ENCODE measurements around the gene SKIC8. TPM values are rescaled to one million over a fixed set of nuclear protein-coding genes. Genes with fewer than 3 reads are reported as not detected.

SKIC8 gene
- total RNA-seq, 5 donors from 2014 or later (not counting 1 experiment from before 2014, with no cell fraction given), result 25.6 to 42.8 (median 33.5) TPM

- Mint-ChIP-seq H3K4me3 (no peak overlapping the region), H3K4me1 (no peaks in the 10 kb centered on the region), H3K27me3 (no peaks in the 10 kb centered on the region), H3K27ac (no peak overlapping the region), H3K9me3 (no peaks in the 10 kb centered on the region), H3K36me3 (no peaks in the 10 kb centered on the region)
- H3K27ac ChIP-seq (ENCODE audit: low read length), result no peak overlapping the region
- CTCF ChIA-PET, result no interaction called here
- H3K4me1 ChIP-seq (ENCODE audit: control insufficient read depth in 1 of 2, extremely low read depth in 1 of 2, insufficient read depth in 2 of 2, low read length in 2 of 2), result no peaks in the 10 kb centered on the region
- POLR2A ChIA-PET, result no interaction called here
- no peak overlapping the region for H3K4me3 ChIP-seq (ENCODE audit: control insufficient read depth in 1 of 2, extremely low read depth in 1 of 2, low read length in 1 of 2)
- H3K27me3 ChIP-seq (replicated peaks in 1 of 2; ENCODE audit: control insufficient read depth in 2 of 2, extremely low read depth in 1 of 2, insufficient read depth in 2 of 2, low read length in 1 of 2), result peaks cover 0 to 3% of the 10 kb centered on the region in 2 experiments
- H3K9me3 ChIP-seq, result no peaks in the 10 kb centered on the region
- WGBS (ENCODE audit: insufficient coverage), result 89% methylated on average over 1 of the region's 4 CpGs
- DNase-seq, result no peak
- no peak for ATAC-seq (replicated peaks in 1 of 4)
- H3K36me3 ChIP-seq (ENCODE audit: control insufficient read depth in 2 of 2, extremely low read depth in 1 of 2, insufficient read depth in 1 of 2, low read length in 1 of 2), result no peaks in the 10 kb centered on the region
Measured at GRCh38 chr15:78329625-78330024, 30.2 kb upstream of the SKIC8 start.

- ATAC-seq (replicated peaks in 1 of 4) (no peak), DNase-seq (no peak)
- ChIA-PET CTCF (no interaction called here), POLR2A (no interaction called here)
- no peaks in the 10 kb centered on the region for H3K9me3 Mint-ChIP-seq
- peaks cover 0 to 3% of the 10 kb centered on the region in 2 experiments for H3K27me3 ChIP-seq (replicated peaks in 1 of 2; ENCODE audit: control insufficient read depth in 2 of 2, extremely low read depth in 1 of 2, insufficient read depth in 2 of 2, low read length in 1 of 2)
- no peaks in the 10 kb centered on the region for H3K4me1 Mint-ChIP-seq
- H3K27me3 Mint-ChIP-seq, result no peaks in the 10 kb centered on the region
- no peak overlapping the region for H3K27ac ChIP-seq (ENCODE audit: low read length)
- H3K4me3 ChIP-seq (ENCODE audit: control insufficient read depth in 1 of 2, extremely low read depth in 1 of 2, low read length in 1 of 2), result no peak overlapping the region
- no peaks in the 10 kb centered on the region for H3K36me3 ChIP-seq (ENCODE audit: control insufficient read depth in 2 of 2, extremely low read depth in 1 of 2, insufficient read depth in 1 of 2, low read length in 1 of 2)
- no peaks in the 10 kb centered on the region for H3K4me1 ChIP-seq (ENCODE audit: control insufficient read depth in 1 of 2, extremely low read depth in 1 of 2, insufficient read depth in 2 of 2, low read length in 2 of 2)
- no peaks in the 10 kb centered on the region for H3K36me3 Mint-ChIP-seq
- no peaks in the 10 kb centered on the region for H3K9me3 ChIP-seq
- 43% methylated on average over 1 of the region's 1 CpG for WGBS (ENCODE audit: insufficient coverage)
- H3K27ac Mint-ChIP-seq, result no peak overlapping the region
- no peak overlapping the region for H3K4me3 Mint-ChIP-seq
Measured at GRCh38 chr15:78327466-78327865, 28.1 kb upstream of the SKIC8 start.

- no peak overlapping the region for H3K4me3 Mint-ChIP-seq
- WGBS (ENCODE audit: insufficient coverage), result 91% methylated on average over 2 of the region's 7 CpGs
- DNase-seq (no peak), ATAC-seq (replicated peaks in 1 of 4) (no peak)
- H3K27ac ChIP-seq (ENCODE audit: low read length), result no peak overlapping the region
- no peak overlapping the region for H3K27ac Mint-ChIP-seq
- H3K4me1 Mint-ChIP-seq, result no peaks in the 10 kb centered on the region
- ChIA-PET POLR2A (interaction anchor here in 1 of 2 donors (0.7 kb wide), 1 partner anchor 105 kb away, joined by 3 read pairs; no protein-coding TSS in a partner anchor), CTCF (no interaction called here)
- H3K36me3 ChIP-seq (ENCODE audit: control insufficient read depth in 2 of 2, extremely low read depth in 1 of 2, insufficient read depth in 1 of 2, low read length in 1 of 2), result no peaks in the 10 kb centered on the region
- H3K27me3 Mint-ChIP-seq, result no peaks in the 10 kb centered on the region
- peaks cover 0 to 3% of the 10 kb centered on the region in 2 experiments for H3K27me3 ChIP-seq (replicated peaks in 1 of 2; ENCODE audit: control insufficient read depth in 2 of 2, extremely low read depth in 1 of 2, insufficient read depth in 2 of 2, low read length in 1 of 2)
- no peaks in the 10 kb centered on the region for H3K36me3 Mint-ChIP-seq
- no peaks in the 10 kb centered on the region for H3K9me3 Mint-ChIP-seq
- H3K9me3 ChIP-seq, result no peaks in the 10 kb centered on the region
- no peak overlapping the region for H3K4me3 ChIP-seq (ENCODE audit: control insufficient read depth in 1 of 2, extremely low read depth in 1 of 2, low read length in 1 of 2)
- no peaks in the 10 kb centered on the region for H3K4me1 ChIP-seq (ENCODE audit: control insufficient read depth in 1 of 2, extremely low read depth in 1 of 2, insufficient read depth in 2 of 2, low read length in 2 of 2)
Measured at GRCh38 chr15:78325092-78325843, 25.9 kb upstream of the SKIC8 start.

GRCh38 chr15:78324144-78324543 lies 24.7 kb upstream of the SKIC8 start:
- ChIA-PET POLR2A (no interaction called here), CTCF (no interaction called here)
- Histone ChIP-seq H3K27ac (ENCODE audit: low read length) (no peak overlapping the region), H3K27me3 (replicated peaks in 1 of 2; ENCODE audit: control insufficient read depth in 2 of 2, extremely low read depth in 1 of 2, insufficient read depth in 2 of 2, low read length in 1 of 2) (peaks cover 0 to 3% of the 10 kb centered on the region in 2 experiments), H3K9me3 (no peaks in the 10 kb centered on the region), H3K4me1 (ENCODE audit: control insufficient read depth in 1 of 2, extremely low read depth in 1 of 2, insufficient read depth in 2 of 2, low read length in 2 of 2) (no peaks in the 10 kb centered on the region), H3K4me3 (ENCODE audit: control insufficient read depth in 1 of 2, extremely low read depth in 1 of 2, low read length in 1 of 2) (no peak overlapping the region), H3K36me3 (ENCODE audit: control insufficient read depth in 2 of 2, extremely low read depth in 1 of 2, insufficient read depth in 1 of 2, low read length in 1 of 2) (no peaks in the 10 kb centered on the region)
- WGBS (ENCODE audit: insufficient coverage), result 93% methylated on average over 4 of the region's 5 CpGs
- no peak overlapping the region for H3K27ac Mint-ChIP-seq
- H3K4me3 Mint-ChIP-seq, result no peak overlapping the region
- ATAC-seq (replicated peaks in 1 of 4) (no peak), DNase-seq (no peak)
- H3K36me3 Mint-ChIP-seq, result no peaks in the 10 kb centered on the region
- H3K27me3 Mint-ChIP-seq, result no peaks in the 10 kb centered on the region
- H3K4me1 Mint-ChIP-seq, result no peaks in the 10 kb centered on the region
- H3K9me3 Mint-ChIP-seq, result no peaks in the 10 kb centered on the region

- CTCF ChIA-PET, result no interaction called here
- Histone ChIP-seq H3K27ac (ENCODE audit: low read length) (no peak overlapping the region), H3K4me1 (ENCODE audit: control insufficient read depth in 1 of 2, extremely low read depth in 1 of 2, insufficient read depth in 2 of 2, low read length in 2 of 2) (no peaks in the 10 kb centered on the region), H3K36me3 (ENCODE audit: control insufficient read depth in 2 of 2, extremely low read depth in 1 of 2, insufficient read depth in 1 of 2, low read length in 1 of 2) (no peaks in the 10 kb centered on the region), H3K27me3 (replicated peaks in 1 of 2; ENCODE audit: control insufficient read depth in 2 of 2, extremely low read depth in 1 of 2, insufficient read depth in 2 of 2, low read length in 1 of 2) (peaks cover 0 to 3% of the 10 kb centered on the region in 2 experiments), H3K4me3 (ENCODE audit: control insufficient read depth in 1 of 2, extremely low read depth in 1 of 2, low read length in 1 of 2) (no peak overlapping the region), H3K9me3 (no peaks in the 10 kb centered on the region)
- 61% methylated on average over 4 of the region's 7 CpGs for WGBS (ENCODE audit: insufficient coverage)
- DNase-seq (no peak), ATAC-seq (replicated peaks in 1 of 4) (no peak)
- POLR2A ChIA-PET, result no interaction called here
- Mint-ChIP-seq H3K4me1 (no peaks in the 10 kb centered on the region), H3K27ac (no peak overlapping the region), H3K9me3 (no peaks in the 10 kb centered on the region), H3K4me3 (no peak overlapping the region), H3K36me3 (no peaks in the 10 kb centered on the region), H3K27me3 (no peaks in the 10 kb centered on the region)
Measured at GRCh38 chr15:78323693-78324092, 24.3 kb upstream of the SKIC8 start.

- no peaks in the 10 kb centered on the region for H3K27me3 ChIP-seq (replicated peaks in 1 of 2; ENCODE audit: control insufficient read depth in 2 of 2, extremely low read depth in 1 of 2, insufficient read depth in 2 of 2, low read length in 1 of 2)
- H3K9me3 Mint-ChIP-seq, result no peaks in the 10 kb centered on the region
- H3K4me1 Mint-ChIP-seq, result no peaks in the 10 kb centered on the region
- H3K4me3 Mint-ChIP-seq, result no peak overlapping the region
- H3K9me3 ChIP-seq, result no peaks in the 10 kb centered on the region
- ATAC-seq (replicated peaks in 1 of 4) (no peak), DNase-seq (no peak)
- no peak overlapping the region for H3K27ac ChIP-seq (ENCODE audit: low read length)
- ChIA-PET CTCF (no interaction called here), POLR2A (no interaction called here)
- H3K4me3 ChIP-seq (ENCODE audit: control insufficient read depth in 1 of 2, extremely low read depth in 1 of 2, low read length in 1 of 2), result no peak overlapping the region
- WGBS (ENCODE audit: insufficient coverage), result 67% methylated on average over 15 of the region's 19 CpGs
- H3K27me3 Mint-ChIP-seq, result no peaks in the 10 kb centered on the region
- H3K36me3 Mint-ChIP-seq, result no peaks in the 10 kb centered on the region
- no peak overlapping the region for H3K27ac Mint-ChIP-seq
- H3K36me3 ChIP-seq (ENCODE audit: control insufficient read depth in 2 of 2, extremely low read depth in 1 of 2, insufficient read depth in 1 of 2, low read length in 1 of 2), result no peaks in the 10 kb centered on the region
- H3K4me1 ChIP-seq (ENCODE audit: control insufficient read depth in 1 of 2, extremely low read depth in 1 of 2, insufficient read depth in 2 of 2, low read length in 2 of 2), result no peaks in the 10 kb centered on the region
Measured at GRCh38 chr15:78322724-78323521, 23.5 kb upstream of the SKIC8 start.

All from T-cell (primary cell).